Calu3 (cell line): ENCODE results near the gene ITFG2. TPM values are rescaled to one million over a fixed set of nuclear protein-coding genes. Genes with fewer than 3 reads are reported as not detected.

Experiments used
- Bru-seq: library from RNA; stranded (reverse); fragments of 400-500 nt; gene quantifications from one replicate; lab custom pipeline; 2021; lab: Mats Ljungman, UMichigan
- BruChase-seq, 2 experiments: library from RNA; stranded (reverse); fragments of 400-500 nt; gene quantifications; one replicate each; lab custom pipeline; 2021; lab: Mats Ljungman, UMichigan
- BruUV-seq: library from RNA; stranded (reverse); fragments of 400-500 nt; replicated peaks from 2 replicates; lab custom pipeline; 2021; lab: Mats Ljungman, UMichigan
- CTCF ChIA-PET: fragments of 300-600 bp; sonication (Branson Sonifier 250); formaldehyde crosslinking; loops from one replicate; lab custom pipeline; 2022; ENCODE audit warnings: antibody characterized with exemption; lab: Charles Lee
- DNase-seq: peaks from one replicate; pipeline ENCODE4 v3.0.0; 2022
- H3K27ac Mint-ChIP-seq: one replicate; pipeline ENCODE4 v1.8.0; 2022; ENCODE audit warnings: mixed read lengths; ENCODE audit not compliant: unreplicated experiment
- H3K27me3 Mint-ChIP-seq: one replicate; pipeline ENCODE4 v1.8.0; 2022; ENCODE audit warnings: mixed read lengths; ENCODE audit not compliant: unreplicated experiment
- H3K36me3 Mint-ChIP-seq: one replicate; pipeline ENCODE4 v1.8.0; 2022; ENCODE audit warnings: mild to moderate bottlenecking, moderate library complexity, mixed read lengths; ENCODE audit not compliant: insufficient read depth, unreplicated experiment
- H3K4me1 Mint-ChIP-seq: one replicate; pipeline ENCODE4 v1.8.0; 2022; ENCODE audit warnings: mild to moderate bottlenecking, low read depth, mixed read lengths; ENCODE audit not compliant: unreplicated experiment
- H3K4me3 Mint-ChIP-seq: one replicate; pipeline ENCODE4 v1.8.0; 2022; ENCODE audit warnings: mild to moderate bottlenecking, low read depth, moderate library complexity, mixed read lengths; ENCODE audit not compliant: unreplicated experiment
- H3K9me3 Mint-ChIP-seq: one replicate; pipeline ENCODE4 v1.8.0; 2022; ENCODE audit warnings: low read depth, mixed read lengths; ENCODE audit not compliant: unreplicated experiment
- intact Hi-C: fragments of 100-400 bp; cut with micrococcal nuclease; formaldehyde crosslinking; loops from one replicate; pipeline ENCODE4 v1.10.0; 2022; ENCODE audit not compliant: unreplicated experiment
- long read RNA-seq: library from polyadenylated mRNA; stranded (forward); transcript quantifications from one replicate; pipeline ENCODE4 v2.0.0, GENCODE V29; 2022
- total RNA-seq: library from RNA; stranded (reverse); gene quantifications from 2 replicates; pipeline ENCODE4 v1.2.3, GENCODE V29; 2022
- TF ChIP-seq, protein P1 (sequence below): fragments of 200-600 bp; IDR thresholded peaks from one replicate; pipeline ENCODE4 v1.8.0; 2022; ENCODE audit warnings: antibody characterized with exemption; ENCODE audit not compliant: unreplicated experiment

ITFG2 gene
- total RNA-seq (26.7 and 31.9 TPM in 2 replicates), Bru-seq, nascent RNA (percentile 66 among the genes with signal in this experiment), BruChase-seq, experiment 1, labeled RNA remaining after a 6-hour chase (percentile 71 among the genes with signal in this experiment), BruChase-seq, experiment 2, labeled RNA remaining after a 2-hour chase (percentile 73 among the genes with signal in this experiment)
- long read RNA-seq, transcript ITFG2-201 (12 exons, 2,361 nt), result major isoform, 9 of 25 reads
- long read RNA-seq, partial matches to known transcripts, result 4 of 25 reads
- long read RNA-seq, other reads (novel, unspliced or antisense), result 11 of 25 reads

DNA sequence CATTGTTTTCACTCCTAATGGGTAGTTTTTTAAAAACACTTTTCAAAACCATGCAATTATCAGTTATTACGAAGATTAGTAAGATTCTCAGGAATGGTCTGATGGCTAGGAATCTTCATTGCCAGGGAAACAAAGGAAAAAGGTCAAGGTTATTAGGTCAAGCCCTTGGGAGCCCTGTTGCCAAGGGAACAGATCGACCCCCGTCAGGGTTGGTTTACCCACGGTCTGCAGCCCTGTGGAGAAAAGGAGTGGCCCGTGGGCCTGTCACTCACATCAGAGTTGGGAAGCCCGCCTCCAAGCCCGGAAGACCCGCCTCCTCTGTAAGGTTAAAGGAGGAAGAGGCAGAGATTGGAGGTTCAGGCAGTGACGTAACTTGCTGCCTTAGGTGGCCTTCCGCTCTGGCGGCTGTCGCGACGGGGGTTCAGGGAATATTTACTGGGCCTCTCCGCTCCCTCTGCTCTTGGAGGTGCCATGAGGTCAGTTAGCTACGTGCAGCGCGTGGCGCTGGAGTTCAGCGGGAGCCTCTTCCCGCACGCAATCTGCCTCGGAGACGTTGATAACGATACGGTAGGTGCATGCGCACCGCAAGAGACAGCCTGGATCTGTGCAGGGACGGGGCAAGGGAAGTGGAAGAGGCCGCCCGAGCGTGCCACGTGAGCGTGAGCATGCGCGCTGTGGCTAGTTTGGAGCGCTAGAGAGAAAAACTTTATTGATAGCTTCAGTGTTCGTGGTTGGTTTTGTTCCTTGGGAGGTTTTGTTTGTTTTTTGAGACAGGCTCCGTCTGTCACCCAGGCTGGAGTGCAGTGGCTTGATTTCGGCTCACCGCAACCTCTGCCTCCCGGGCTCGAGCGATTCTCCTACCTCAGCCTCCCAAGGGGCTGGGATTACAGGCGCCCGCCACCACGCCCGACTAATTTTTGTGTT lies at the start of gene ITFG2:
Gene ITFG2 (plus strand): TSS at position 379 of the 924 bp plus-strand sequence. CDS start 93 bp downstream, at position 472.
- TF ChIP-seq, protein P1, sequence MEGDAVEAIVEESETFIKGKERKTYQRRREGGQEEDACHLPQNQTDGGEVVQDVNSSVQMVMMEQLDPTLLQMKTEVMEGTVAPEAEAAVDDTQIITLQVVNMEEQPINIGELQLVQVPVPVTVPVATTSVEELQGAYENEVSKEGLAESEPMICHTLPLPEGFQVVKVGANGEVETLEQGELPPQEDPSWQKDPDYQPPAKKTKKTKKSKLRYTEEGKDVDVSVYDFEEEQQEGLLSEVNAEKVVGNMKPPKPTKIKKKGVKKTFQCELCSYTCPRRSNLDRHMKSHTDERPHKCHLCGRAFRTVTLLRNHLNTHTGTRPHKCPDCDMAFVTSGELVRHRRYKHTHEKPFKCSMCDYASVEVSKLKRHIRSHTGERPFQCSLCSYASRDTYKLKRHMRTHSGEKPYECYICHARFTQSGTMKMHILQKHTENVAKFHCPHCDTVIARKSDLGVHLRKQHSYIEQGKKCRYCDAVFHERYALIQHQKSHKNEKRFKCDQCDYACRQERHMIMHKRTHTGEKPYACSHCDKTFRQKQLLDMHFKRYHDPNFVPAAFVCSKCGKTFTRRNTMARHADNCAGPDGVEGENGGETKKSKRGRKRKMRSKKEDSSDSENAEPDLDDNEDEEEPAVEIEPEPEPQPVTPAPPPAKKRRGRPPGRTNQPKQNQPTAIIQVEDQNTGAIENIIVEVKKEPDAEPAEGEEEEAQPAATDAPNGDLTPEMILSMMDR, result no peak
- H3K27me3 Mint-ChIP-seq, result no peaks in the 10 kb centered on the region
- H3K4me3 Mint-ChIP-seq, result peak within 1 kb of the TSS; percentile 86
- no peaks in the 10 kb centered on the region for H3K4me1 Mint-ChIP-seq
- peak; percentile 96 for DNase-seq
- TSS peak; percentile 64 for BruUV-seq
- intact Hi-C loops, result loop anchor here (1.0 kb wide), 1 partner anchor 72 kb away; no protein-coding TSS in a partner anchor
- CTCF ChIA-PET, result interaction anchor here (0.5 to 1.0 kb wide), 2 partner anchors 17 to 28 kb away, joined by 3 to 4 read pairs; no protein-coding TSS in a partner anchor
- H3K9me3 Mint-ChIP-seq, result no peaks in the 10 kb centered on the region
- H3K27ac Mint-ChIP-seq, result peak within 1 kb of the TSS; percentile 91
- H3K36me3 Mint-ChIP-seq, result peaks cover 42% of the 10 kb centered on the region

DNA sequence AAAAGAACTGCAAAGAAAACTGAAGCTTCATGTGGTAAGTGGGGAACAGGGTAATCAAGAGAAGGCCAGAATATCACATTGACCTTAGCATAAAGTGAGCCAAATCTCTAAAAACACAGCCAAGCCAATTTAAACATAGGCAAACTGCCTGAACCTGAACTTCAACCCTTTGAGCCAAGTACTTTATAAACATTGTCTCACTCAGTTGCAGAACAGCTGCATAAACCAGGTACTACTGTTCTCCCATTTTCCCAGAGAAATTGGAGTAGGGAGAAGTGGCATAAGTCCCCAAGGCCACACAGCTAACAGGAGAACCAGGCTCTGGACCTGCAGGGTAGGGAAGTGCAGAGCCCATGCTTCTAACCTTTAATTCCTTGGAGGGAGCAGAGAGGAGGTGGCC lies 48.1 kb upstream of the ITFG2 start:
- no peaks in the 10 kb centered on the region for H3K36me3 Mint-ChIP-seq
- CTCF ChIA-PET, result no interaction called here
- intact Hi-C loops, result no loop called here
- no peak overlapping the region for H3K4me3 Mint-ChIP-seq
- no peak overlapping the region for H3K27ac Mint-ChIP-seq
- H3K9me3 Mint-ChIP-seq, result no peaks in the 10 kb centered on the region
- peaks cover 96% of the 10 kb centered on the region for H3K27me3 Mint-ChIP-seq
- H3K4me1 Mint-ChIP-seq, result no peaks in the 10 kb centered on the region
- no peak for DNase-seq
- BruUV-seq, result no TSS peak
- TF ChIP-seq, protein P1, result no peak

DNA sequence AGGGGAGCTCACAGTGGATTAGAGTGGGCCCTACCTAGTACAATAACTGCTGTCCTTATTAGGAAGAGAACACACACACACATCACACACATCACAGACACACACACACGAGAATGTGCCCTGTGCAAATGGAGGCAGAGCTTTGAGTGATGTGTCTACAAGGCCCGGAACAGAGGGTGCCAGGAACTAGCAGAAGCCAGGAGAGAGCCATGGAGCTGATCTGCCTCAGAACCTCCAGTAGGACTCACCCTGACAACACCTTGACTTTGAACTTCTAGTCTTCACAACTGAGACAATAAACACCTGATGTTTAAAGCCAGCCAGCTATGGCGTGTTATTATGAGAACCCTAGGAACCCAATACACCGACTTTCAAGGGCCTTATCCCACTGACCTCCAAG lies 47.4 kb upstream of the ITFG2 start:
- BruUV-seq, result no TSS peak
- Mint-ChIP-seq H3K27ac (no peak overlapping the region), H3K4me3 (no peak overlapping the region), H3K4me1 (peaks cover 5% of the 10 kb centered on the region), H3K9me3 (no peaks in the 10 kb centered on the region), H3K36me3 (no peaks in the 10 kb centered on the region), H3K27me3 (peaks cover 89% of the 10 kb centered on the region)
- CTCF ChIA-PET, result no interaction called here
- TF ChIP-seq, protein P1, result no peak
- no peak for DNase-seq
- intact Hi-C loops, result no loop called here

DNA sequence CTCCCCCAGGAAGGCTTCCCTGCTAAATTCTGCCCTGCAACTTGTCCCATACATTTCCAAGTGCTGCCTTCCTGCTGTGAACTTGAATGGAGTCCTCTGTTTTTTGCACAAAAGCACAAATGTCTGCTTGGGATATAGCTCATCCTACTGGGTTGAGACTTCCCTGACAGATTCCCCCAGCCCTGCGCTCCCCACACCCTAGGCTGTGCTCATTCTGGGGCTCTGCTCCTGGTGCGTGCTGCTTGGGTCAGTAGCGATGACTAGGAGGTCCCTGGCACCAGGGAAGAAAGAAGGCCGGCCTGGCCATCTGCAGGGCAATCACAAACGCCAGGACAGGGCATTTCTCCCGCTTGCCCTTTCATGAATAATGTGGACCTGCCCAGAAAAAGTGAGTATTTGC lies 46.9 kb upstream of the ITFG2 start:
- H3K27me3 Mint-ChIP-seq, result peaks cover 84% of the 10 kb centered on the region

More for the DNA sequence above, 46.9 kb upstream of the ITFG2 start:
- no peak overlapping the region for H3K4me3 Mint-ChIP-seq
- H3K4me1 Mint-ChIP-seq, result peaks cover 10% of the 10 kb centered on the region
- CTCF ChIA-PET, result no interaction called here
- intact Hi-C loops, result no loop called here
- H3K27ac Mint-ChIP-seq, result no peak overlapping the region
- TF ChIP-seq, protein P1, result no peak
- peaks cover 2% of the 10 kb centered on the region for H3K9me3 Mint-ChIP-seq
- BruUV-seq, result no TSS peak
- no peaks in the 10 kb centered on the region for H3K36me3 Mint-ChIP-seq
- no peak for DNase-seq
